HG02571 (cell line): Measurements from ENCODE around the gene NEURL1.
"Not testable (repeated sequence)": the region's sequence is repeated elsewhere in the genome, so short reads cannot be mapped to it uniquely, and the experiment has no call there.

Experiments
- ATAC-seq: cut with Tn5 transposase; IDR thresholded peaks from one replicate; pipeline ENCODE4 v1.9.1; 2021; ENCODE audit warnings: mild to moderate bottlenecking, moderate library complexity; ENCODE audit not compliant: unreplicated experiment

Gene NEURL1

GRCh38 chr10:103512591-103513379 is 19.3 kb downstream of the NEURL1 start:
- no peak for ATAC-seq

DNA sequence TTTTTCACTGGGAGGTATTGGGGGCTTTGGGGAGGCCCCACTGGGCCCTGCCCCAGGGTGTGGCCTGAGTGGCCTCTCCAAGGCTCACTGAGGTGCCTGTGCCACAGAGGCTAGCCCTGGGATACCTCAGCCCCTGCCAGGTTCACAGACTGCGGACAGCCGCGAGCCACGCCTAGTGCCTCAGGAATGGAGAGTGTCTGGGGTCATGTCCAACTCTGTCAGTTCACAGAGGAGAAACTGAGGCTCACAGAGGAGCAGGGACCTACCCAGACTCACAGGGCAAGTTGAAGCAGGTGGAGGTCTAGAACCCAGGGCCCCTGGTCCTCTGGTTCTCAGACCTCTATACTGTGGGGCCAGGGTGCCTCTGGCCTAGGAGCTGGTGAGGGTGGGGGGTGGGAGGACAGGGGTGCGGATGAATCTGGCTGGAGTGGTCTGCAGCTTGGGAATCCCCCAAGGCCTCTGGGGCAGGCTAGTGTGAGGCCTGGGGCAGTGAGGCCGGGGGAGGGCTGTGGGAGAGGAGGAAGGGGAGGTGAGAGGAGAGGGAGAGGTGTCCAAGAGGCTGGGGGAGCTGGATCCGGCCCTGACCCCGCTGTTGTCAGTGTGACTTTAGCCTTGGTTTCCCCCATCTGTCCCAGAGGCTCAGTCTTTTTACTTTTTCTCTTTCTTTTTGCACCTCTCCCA is 20.0 kb downstream of the NEURL1 start:
- no peak for ATAC-seq

GRCh38 chr10:103514244-103514643 is 20.7 kb downstream of the NEURL1 start:
- ATAC-seq = no peak

DNA sequence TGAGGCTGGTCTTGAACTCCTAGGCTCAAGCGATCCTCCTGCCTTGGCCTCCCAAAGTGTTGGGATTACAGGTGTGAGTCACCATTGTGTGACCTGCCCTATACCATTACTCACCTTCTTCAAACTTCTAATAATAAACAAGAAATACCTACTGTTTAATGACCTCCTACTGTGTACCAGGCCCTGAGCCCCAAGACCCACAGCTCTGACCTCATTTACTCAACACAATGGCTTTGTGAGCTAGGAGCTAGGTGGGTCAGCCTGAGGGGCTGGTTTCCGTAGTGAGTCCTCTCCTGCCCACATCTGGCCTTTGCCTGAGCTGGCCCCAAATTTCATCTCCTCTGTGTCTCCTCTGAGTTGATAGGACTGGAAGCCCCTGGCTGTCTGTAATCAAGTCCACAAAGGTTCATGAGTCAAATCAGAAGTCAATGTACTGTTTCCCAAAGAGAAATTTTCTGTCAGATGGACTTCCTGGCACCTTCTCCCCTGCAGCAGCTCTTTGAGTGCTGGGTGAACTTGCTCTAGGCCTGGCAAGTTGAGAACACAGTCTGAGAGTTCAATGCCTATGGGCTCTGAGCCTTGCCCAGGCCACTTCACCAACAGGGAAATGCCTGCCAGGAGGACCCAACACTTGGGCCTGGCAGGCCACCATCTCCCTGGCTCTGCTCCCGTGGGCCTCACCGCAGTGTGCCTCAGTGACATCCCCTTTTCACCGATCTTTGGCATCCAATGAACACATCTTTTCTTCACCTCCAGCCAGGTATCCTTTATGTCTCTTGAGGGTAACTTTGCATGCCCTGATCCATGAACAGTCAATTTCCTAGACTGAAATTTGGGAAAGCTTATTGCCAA is 24.0 kb downstream of the NEURL1 start:
- ATAC-seq = no peak

GRCh38 chr10:103519798-103520197 is 26.3 kb downstream of the NEURL1 start:
- ATAC-seq = no peak

- ATAC-seq = not testable (repeated sequence)
Observed at GRCh38 chr10:103522006-103522405, 28.5 kb downstream of the NEURL1 start.

GRCh38 chr10:103523683-103524082 is 30.2 kb downstream of the NEURL1 start:
- ATAC-seq = no peak

DNA sequence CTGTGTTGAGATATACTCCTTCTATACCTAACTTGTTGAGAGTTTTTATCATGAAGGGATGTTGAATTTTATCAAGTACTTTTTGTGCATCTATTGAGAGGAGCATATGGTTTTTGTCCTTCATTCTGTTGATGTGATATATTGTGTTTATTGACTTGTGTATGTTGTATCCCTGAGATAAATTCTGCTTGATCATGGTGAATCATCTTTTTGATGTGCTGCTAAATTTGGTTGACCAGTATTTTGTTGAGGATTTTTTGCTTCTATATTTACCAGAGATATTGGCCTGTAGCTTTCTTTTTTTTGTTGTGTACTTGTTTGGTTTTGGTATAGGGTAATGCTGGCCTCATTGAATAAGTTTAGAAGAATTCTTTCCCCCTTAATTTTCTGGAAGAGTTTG is 32.4 kb downstream of the NEURL1 start:
- ATAC-seq = no peak

DNA sequence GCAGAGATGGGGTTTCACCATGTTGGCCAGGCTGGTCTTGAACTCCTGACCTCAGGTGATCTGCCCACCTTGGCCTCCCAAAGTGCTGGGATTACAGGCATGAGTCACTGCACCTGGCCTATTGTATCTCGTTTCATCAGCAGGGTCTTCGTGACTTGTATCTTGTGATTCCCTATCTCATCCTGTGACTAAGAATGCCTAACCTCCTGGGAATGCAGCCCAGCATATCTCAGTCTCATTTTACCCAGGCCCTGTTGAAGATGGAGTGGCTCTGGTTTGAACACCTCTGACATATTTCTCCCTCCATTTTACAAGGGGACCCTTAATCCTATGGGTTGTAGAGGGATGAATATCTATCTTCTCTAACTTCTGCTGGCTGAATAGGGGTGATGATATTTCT is 34.0 kb downstream of the NEURL1 start:
- not testable (repeated sequence) for ATAC-seq

GRCh38 chr10:103528549-103528948 is 35.0 kb downstream of the NEURL1 start:
- no peak for ATAC-seq

DNA sequence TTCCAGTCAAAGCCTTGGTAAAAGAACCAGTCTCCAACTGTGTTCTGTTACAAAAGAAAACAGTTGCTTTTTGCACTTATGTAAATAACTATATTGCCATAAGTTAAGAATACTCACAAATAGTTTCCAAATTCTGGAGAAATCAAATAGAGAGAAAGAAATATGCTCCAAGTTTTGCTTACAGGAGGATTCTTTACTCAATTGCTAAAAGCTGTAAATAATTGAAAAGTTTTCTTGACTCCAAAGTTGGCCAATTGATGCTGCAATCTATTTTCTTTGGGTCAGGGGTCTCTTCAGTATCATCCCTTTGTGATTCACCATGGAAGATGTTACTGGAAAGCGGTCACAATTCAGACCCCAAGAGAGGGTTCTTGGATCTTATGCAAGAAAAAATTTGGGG is 36.0 kb downstream of the NEURL1 start:
- no peak for ATAC-seq

- no peak for ATAC-seq
Observed at GRCh38 chr10:103533827-103534226, 40.3 kb downstream of the NEURL1 start.

GRCh38 chr10:103534621-103535498 is 41.4 kb downstream of the NEURL1 start:
- no peak for ATAC-seq

- no peak for ATAC-seq
Observed at GRCh38 chr10:103535595-103535994, 42.1 kb downstream of the NEURL1 start.

GRCh38 chr10:103539751-103540150 is 46.2 kb downstream of the NEURL1 start:
- ATAC-seq = no peak

- no peak for ATAC-seq
Observed at GRCh38 chr10:103540722-103541121, 47.2 kb downstream of the NEURL1 start.

DNA sequence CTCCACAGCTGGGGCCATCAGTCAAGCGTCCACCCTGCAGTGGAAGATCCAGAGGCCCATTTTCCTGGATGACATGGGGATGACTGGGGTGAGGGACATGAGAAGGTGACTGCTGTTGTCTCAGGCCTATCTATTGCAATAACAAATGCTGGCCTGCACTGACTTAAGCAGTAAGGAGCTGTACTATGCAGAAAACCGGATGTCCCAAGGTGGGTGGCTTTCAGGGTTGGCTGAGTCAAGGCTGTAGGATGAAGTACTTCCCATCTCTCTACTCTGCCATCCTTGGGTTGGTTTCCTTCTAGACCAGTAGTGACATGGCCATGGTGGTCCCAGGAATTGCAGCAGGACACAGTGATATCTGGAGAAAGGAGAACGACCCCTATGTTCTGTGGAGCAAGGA is 48.1 kb downstream of the NEURL1 start:
- ATAC-seq = no peak

- no peak for ATAC-seq
Observed at GRCh38 chr10:103542764-103543616, 49.5 kb downstream of the NEURL1 start.
